Epithelial cell of esophagus (primary cell): ENCODE measurements around the gene SLC26A11.

Experiments
- DNase-seq: peaks from one replicate; pipeline ENCODE4 v3.0.0; 2010; ENCODE audit warnings: low read depth
- H3K4me3 ChIP-seq: 2 replicates; pipeline ENCODE4 v1.5.1; 2011; ENCODE audit warnings: mild to moderate bottlenecking, low read length, control low read depth
- CTCF ChIP-seq: IDR thresholded peaks from 2 replicates; pipeline ENCODE4 v1.5.1; 2011; ENCODE audit warnings: low read depth, mild to moderate bottlenecking, low read length, control low read depth, inconsistent platforms; ENCODE audit not compliant: insufficient read depth; ENCODE audit errors: missing control alignments

SLC26A11 gene

DNA sequence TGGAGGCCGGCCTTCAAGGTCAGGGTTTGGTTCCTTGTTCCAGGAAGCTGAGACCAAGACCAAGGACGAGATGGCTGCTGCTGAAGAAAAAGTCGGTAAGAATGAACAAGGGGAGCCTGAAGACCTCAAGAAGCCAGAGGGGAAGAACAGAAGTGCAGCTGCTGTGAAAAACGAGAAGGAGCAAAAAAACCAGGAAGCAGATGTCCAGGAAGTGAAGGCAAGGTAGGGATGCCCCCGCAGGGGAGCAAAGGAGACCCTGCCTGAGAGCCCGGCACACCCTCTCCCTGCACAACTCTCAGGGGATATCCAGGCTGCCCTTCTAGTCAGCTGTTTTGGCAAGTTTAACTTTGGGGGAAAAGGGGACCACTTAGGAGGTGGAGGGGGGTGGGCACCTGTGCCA, 69.4 kb downstream of the SLC26A11 start:
- DNase-seq: no peak
- no peak for TF ChIP-seq CTCF
- no peak overlapping the region for H3K4me3 ChIP-seq

DNA sequence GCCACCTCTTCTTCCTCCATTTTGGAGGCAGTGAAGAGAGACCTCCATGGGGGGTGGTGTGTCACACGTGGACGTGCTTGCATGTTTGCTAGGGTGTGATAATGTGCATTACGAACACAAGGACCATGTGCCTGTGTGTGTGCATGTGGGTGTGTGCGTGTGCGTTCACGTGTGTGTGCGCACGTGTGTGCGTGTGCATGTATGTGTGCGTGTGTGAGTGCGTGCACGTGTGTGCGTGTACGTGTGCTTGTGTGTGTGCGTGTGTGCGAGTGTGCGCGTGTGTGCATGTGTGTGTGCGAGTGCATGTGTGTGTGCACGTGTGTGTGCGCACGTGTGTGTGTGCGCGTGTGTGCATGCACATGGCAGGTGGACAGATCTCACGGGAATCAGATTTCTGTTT, 69.9 kb downstream of the SLC26A11 start:
- H3K4me3 ChIP-seq: no peak overlapping the region
- no peak for DNase-seq
- TF ChIP-seq CTCF: no peak

GRCh38 chr17:80291260-80291659, 71.0 kb downstream of the SLC26A11 start:
- no peak overlapping the region for H3K4me3 ChIP-seq
- TF ChIP-seq CTCF: no peak
- DNase-seq: no peak

- TF ChIP-seq CTCF: no peak
- H3K4me3 ChIP-seq: no peak overlapping the region
- DNase-seq: no peak
These were observed 71.7 kb downstream of the SLC26A11 start for GRCh38 chr17:80291691-80292487.

DNA sequence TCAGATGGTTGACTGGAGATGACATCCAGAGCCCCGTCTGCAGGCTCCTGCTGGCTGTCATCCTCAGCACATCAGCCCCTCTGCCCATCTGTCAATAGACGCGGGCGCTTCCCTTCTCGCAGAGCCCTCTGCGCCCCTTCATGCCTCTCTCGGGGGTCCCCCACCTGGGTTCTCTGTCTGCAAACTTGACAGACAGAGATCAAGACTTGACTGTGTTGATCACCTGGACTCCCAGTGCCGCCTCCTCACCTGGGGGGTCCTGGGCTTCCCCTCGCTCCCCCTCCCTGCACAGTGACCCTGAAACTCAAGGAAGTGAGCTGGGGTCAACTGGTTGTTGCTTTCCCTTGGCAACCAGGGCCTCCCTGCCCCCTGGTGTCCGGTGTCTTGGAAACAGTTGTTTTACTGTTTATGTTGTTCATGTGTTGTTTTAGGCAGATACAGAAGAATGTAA, 72.3 kb downstream of the SLC26A11 start:
- no peak overlapping the region for H3K4me3 ChIP-seq
- DNase-seq: no peak
- no peak for TF ChIP-seq CTCF

- no peak overlapping the region for H3K4me3 ChIP-seq
- no peak for DNase-seq
- TF ChIP-seq CTCF: no peak
These were observed 74.0 kb downstream of the SLC26A11 start for GRCh38 chr17:80294210-80294609.

GRCh38 chr17:80294653-80295052, 74.4 kb downstream of the SLC26A11 start:
- DNase-seq: no peak
- TF ChIP-seq CTCF: no peak
- H3K4me3 ChIP-seq: no peak overlapping the region
